ENCODE measurements around the gene KAZN.

Gene KAZN

GRCh38 chr1:14914351-14914988 is 316.0 kb downstream of the KAZN start:
- no peaks in the 10 kb centered on the region for H3K9me3 Mint-ChIP-seq
- H3K27me3 Mint-ChIP-seq, result peaks cover 10% of the 10 kb centered on the region
- ATAC-seq, result no peak

GRCh38 chr1:14915356-14916054 is 317.0 kb downstream of the KAZN start:
- no peak for ATAC-seq
- no peak overlapping the region for H3K27ac Mint-ChIP-seq
- no peaks in the 10 kb centered on the region for H3K36me3 Mint-ChIP-seq
- H3K4me3 Mint-ChIP-seq, result no peak overlapping the region
- peaks cover 6% of the 10 kb centered on the region for H3K4me1 Mint-ChIP-seq
- H3K27me3 Mint-ChIP-seq, result peaks cover 15% of the 10 kb centered on the region
- H3K9me3 Mint-ChIP-seq, result no peaks in the 10 kb centered on the region

More at GRCh38 chr1:14914351-14914988, 316.0 kb downstream of the KAZN start:
- H3K36me3 Mint-ChIP-seq, result no peaks in the 10 kb centered on the region
- H3K27ac Mint-ChIP-seq, result no peak overlapping the region
- H3K4me3 Mint-ChIP-seq, result no peak overlapping the region
- H3K4me1 Mint-ChIP-seq, result peaks cover 6% of the 10 kb centered on the region

- H3K27me3 Mint-ChIP-seq, result peaks cover 48% of the 10 kb centered on the region
- ATAC-seq, result no peak
- H3K4me3 Mint-ChIP-seq, result no peak overlapping the region
- H3K9me3 Mint-ChIP-seq, result no peaks in the 10 kb centered on the region
- H3K4me1 Mint-ChIP-seq, result no peaks in the 10 kb centered on the region
- no peaks in the 10 kb centered on the region for H3K36me3 Mint-ChIP-seq
- H3K27ac Mint-ChIP-seq, result no peak overlapping the region
Observed at GRCh38 chr1:14919289-14919688, 320.8 kb downstream of the KAZN start.

GRCh38 chr1:14919751-14920150 is 321.3 kb downstream of the KAZN start:
- H3K4me1 Mint-ChIP-seq, result peaks cover under 1% of the 10 kb centered on the region
- no peak overlapping the region for H3K27ac Mint-ChIP-seq
- H3K36me3 Mint-ChIP-seq, result no peaks in the 10 kb centered on the region
- H3K4me3 Mint-ChIP-seq, result no peak overlapping the region
- H3K27me3 Mint-ChIP-seq, result peaks cover 49% of the 10 kb centered on the region
- no peak for ATAC-seq
- H3K9me3 Mint-ChIP-seq, result no peaks in the 10 kb centered on the region

GRCh38 chr1:14921057-14921456 is 322.6 kb downstream of the KAZN start:
- ATAC-seq, result no peak
- no peaks in the 10 kb centered on the region for H3K36me3 Mint-ChIP-seq
- peaks cover 62% of the 10 kb centered on the region for H3K27me3 Mint-ChIP-seq
- no peaks in the 10 kb centered on the region for H3K9me3 Mint-ChIP-seq
- no peak overlapping the region for H3K27ac Mint-ChIP-seq
- H3K4me3 Mint-ChIP-seq, result no peak overlapping the region
- peaks cover 6% of the 10 kb centered on the region for H3K4me1 Mint-ChIP-seq

- no peak for ATAC-seq
Observed at GRCh38 chr1:14922942-14923726, 324.6 kb downstream of the KAZN start.

GRCh38 chr1:14923727-14924452 is 325.4 kb downstream of the KAZN start:
- no peaks in the 10 kb centered on the region for H3K36me3 Mint-ChIP-seq
- H3K9me3 Mint-ChIP-seq, result no peaks in the 10 kb centered on the region
- H3K27me3 Mint-ChIP-seq, result peaks cover 78% of the 10 kb centered on the region
- H3K4me1 Mint-ChIP-seq, result peaks cover 6% of the 10 kb centered on the region
- peak overlapping the region; percentile 71 for H3K4me3 Mint-ChIP-seq
- no peak overlapping the region for H3K27ac Mint-ChIP-seq
- ATAC-seq, result peak; percentile 64

More at GRCh38 chr1:14922942-14923726, 324.6 kb downstream of the KAZN start:
- H3K27me3 Mint-ChIP-seq, result peaks cover 83% of the 10 kb centered on the region
- no peaks in the 10 kb centered on the region for H3K36me3 Mint-ChIP-seq
- peaks cover 6% of the 10 kb centered on the region for H3K4me1 Mint-ChIP-seq
- no peak overlapping the region for H3K27ac Mint-ChIP-seq
- H3K4me3 Mint-ChIP-seq, result peak overlapping the region; percentile 71
- H3K9me3 Mint-ChIP-seq, result no peaks in the 10 kb centered on the region

- Mint-ChIP-seq H3K9me3 (no peaks in the 10 kb centered on the region), H3K27ac (no peak overlapping the region), H3K4me3 (peak overlapping the region; percentile 27), H3K4me1 (peaks cover 6% of the 10 kb centered on the region), H3K36me3 (no peaks in the 10 kb centered on the region), H3K27me3 (peaks cover 74% of the 10 kb centered on the region)
- ATAC-seq, result peak; percentile 59
Observed at GRCh38 chr1:14924455-14925331, 326.2 kb downstream of the KAZN start.

- no peak overlapping the region for H3K27ac Mint-ChIP-seq
- no peak for ATAC-seq
- no peaks in the 10 kb centered on the region for H3K9me3 Mint-ChIP-seq
- peaks cover 6% of the 10 kb centered on the region for H3K4me1 Mint-ChIP-seq
- no peak overlapping the region for H3K4me3 Mint-ChIP-seq
- no peaks in the 10 kb centered on the region for H3K36me3 Mint-ChIP-seq
- H3K27me3 Mint-ChIP-seq, result peaks cover 68% of the 10 kb centered on the region
Observed at GRCh38 chr1:14925336-14926136, 327.1 kb downstream of the KAZN start.

GRCh38 chr1:14926229-14926628 is 327.7 kb downstream of the KAZN start:
- no peak overlapping the region for H3K4me3 Mint-ChIP-seq
- H3K9me3 Mint-ChIP-seq, result no peaks in the 10 kb centered on the region
- ATAC-seq, result no peak
- no peak overlapping the region for H3K27ac Mint-ChIP-seq
- no peaks in the 10 kb centered on the region for H3K36me3 Mint-ChIP-seq
- H3K4me1 Mint-ChIP-seq, result peaks cover 6% of the 10 kb centered on the region
- peaks cover 61% of the 10 kb centered on the region for H3K27me3 Mint-ChIP-seq

- peaks cover 54% of the 10 kb centered on the region for H3K27me3 Mint-ChIP-seq
- no peaks in the 10 kb centered on the region for H3K9me3 Mint-ChIP-seq
- no peak overlapping the region for H3K4me3 Mint-ChIP-seq
- no peak for ATAC-seq
- H3K27ac Mint-ChIP-seq, result no peak overlapping the region
- H3K4me1 Mint-ChIP-seq, result peaks cover 6% of the 10 kb centered on the region
- H3K36me3 Mint-ChIP-seq, result no peaks in the 10 kb centered on the region
Observed at GRCh38 chr1:14926818-14927575, 328.5 kb downstream of the KAZN start.

GRCh38 chr1:14928412-14928811 is 329.9 kb downstream of the KAZN start:
- H3K4me1 Mint-ChIP-seq, result peaks cover 6% of the 10 kb centered on the region
- peaks cover 39% of the 10 kb centered on the region for H3K27me3 Mint-ChIP-seq
- ATAC-seq, result no peak
- no peak overlapping the region for H3K4me3 Mint-ChIP-seq
- H3K9me3 Mint-ChIP-seq, result no peaks in the 10 kb centered on the region
- H3K36me3 Mint-ChIP-seq, result no peaks in the 10 kb centered on the region
- H3K27ac Mint-ChIP-seq, result no peak overlapping the region

GRCh38 chr1:14928886-14929546 is 330.5 kb downstream of the KAZN start:
- ATAC-seq, result no peak
- Mint-ChIP-seq H3K36me3 (no peaks in the 10 kb centered on the region), H3K4me3 (no peak overlapping the region), H3K4me1 (peaks cover 6% of the 10 kb centered on the region), H3K27ac (no peak overlapping the region), H3K27me3 (peaks cover 35% of the 10 kb centered on the region), H3K9me3 (no peaks in the 10 kb centered on the region)

All from stimulated activated memory B cell treated with anti-CD40 and anti-IgM and Interleukin-4, amounts not matched to agents 10 μg/mL and 1 μg/mL and 100 μg/mL, for 72 hours (primary cell).